KMS-11 (cell line): ENCODE data around the gene HNRNPC.

Experiments used
- H2AFZ ChIP-seq: fragments of 200-600 bp; sonication (generic); 2 replicates; pipeline ENCODE4 v1.6.1; 2016; ENCODE audit warnings: antibody characterized with exemption, mixed run types, low read depth
- H3K27ac ChIP-seq: fragments of 200-600 bp; sonication (generic); 2 replicates; pipeline ENCODE4 v1.6.1; 2016; ENCODE audit warnings: mild to moderate bottlenecking, mixed run types
- H3K27me3 ChIP-seq: fragments of 200-600 bp; sonication (generic); 2 replicates; pipeline ENCODE4 v1.6.1; 2017; ENCODE audit warnings: mild to moderate bottlenecking, low read depth, mixed run types, moderate library complexity; ENCODE audit not compliant: insufficient read depth
- H3K36me3 ChIP-seq: fragments of 200-600 bp; sonication (generic); 2 replicates; pipeline ENCODE4 v1.6.1; 2017; ENCODE audit warnings: mild to moderate bottlenecking, mixed run types; ENCODE audit not compliant: insufficient read depth
- H3K4me1 ChIP-seq: fragments of 200-600 bp; sonication (generic); 2 replicates; pipeline ENCODE4 v1.6.1; 2016; ENCODE audit warnings: mild to moderate bottlenecking, low read depth, mixed run types; ENCODE audit not compliant: poor library complexity, severe bottlenecking
- H3K4me2 ChIP-seq: fragments of 200-600 bp; sonication (generic); 2 replicates; pipeline ENCODE4 v1.7.0; 2016; ENCODE audit warnings: mild to moderate bottlenecking, mixed run types
- H3K4me3 ChIP-seq: fragments of 200-600 bp; sonication (generic); IDR thresholded peaks from 2 replicates; pipeline ENCODE4 v1.6.1; 2017; ENCODE audit warnings: low read depth, low read length, mixed read lengths; ENCODE audit not compliant: insufficient read depth
- H3K79me2 ChIP-seq: fragments of 200-600 bp; sonication (generic); 2 replicates; pipeline ENCODE4 v1.6.1; 2016; ENCODE audit warnings: low read depth, mixed run types; ENCODE audit not compliant: insufficient read depth
- H3K9ac ChIP-seq: fragments of 200-600 bp; sonication (generic); 2 replicates; pipeline ENCODE4 v1.6.1; 2016; ENCODE audit warnings: mild to moderate bottlenecking, mixed run types
- H4K20me1 ChIP-seq: fragments of 200-600 bp; sonication (generic); 2 replicates; pipeline ENCODE4 v1.6.1; 2016; ENCODE audit warnings: mild to moderate bottlenecking, mixed run types; ENCODE audit not compliant: insufficient read depth
- TF ChIP-seq, protein P1 (sequence below): fragments of 200-600 bp; sonication (generic); conservative IDR thresholded peaks from 2 replicates; pipeline ENCODE4 v1.6.1; 2017; ENCODE audit warnings: low read depth, mild to moderate bottlenecking, antibody characterized with exemption, low read length, moderate library complexity, mixed read lengths

Gene HNRNPC

DNA sequence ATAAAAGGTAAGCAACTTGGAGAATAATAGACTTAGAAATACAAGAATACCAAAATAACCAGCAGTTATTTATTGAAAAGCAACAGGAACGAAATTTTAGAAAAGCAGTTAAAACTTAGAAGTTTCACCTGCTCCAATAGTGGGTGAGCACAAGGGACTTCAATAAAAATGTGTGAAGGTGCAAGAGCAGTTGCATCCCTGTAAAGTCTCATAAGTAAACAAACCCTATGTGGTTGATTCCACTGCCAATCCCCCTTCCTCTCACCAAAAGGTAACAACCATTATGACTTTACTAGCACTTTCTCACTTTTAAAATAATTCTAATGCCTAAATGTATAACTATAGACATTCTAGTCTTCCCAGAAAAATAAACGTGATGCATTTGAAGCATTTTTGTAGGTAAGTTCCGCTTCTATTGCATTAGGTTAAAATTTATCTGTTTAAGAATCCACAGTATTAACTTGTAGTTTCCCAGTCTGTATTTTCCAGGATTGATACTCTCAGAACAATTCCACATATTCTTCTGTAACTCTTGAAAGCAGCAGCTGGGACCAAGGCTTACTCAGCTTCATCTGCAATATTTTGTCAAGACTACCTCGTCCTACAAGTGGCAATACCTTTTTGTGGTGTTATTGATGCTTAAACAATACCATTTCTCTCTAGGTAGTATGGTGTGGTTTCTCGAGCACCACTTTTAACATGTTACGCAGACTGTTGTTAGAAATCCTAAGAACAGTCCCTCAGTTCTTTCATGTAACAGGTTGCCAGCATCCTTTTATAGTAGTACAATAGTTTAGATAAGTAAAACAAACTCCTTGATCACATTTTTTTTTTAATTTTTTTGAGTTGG, 32.1 kb downstream of the HNRNPC start:
- Histone ChIP-seq H3K27ac (no peak overlapping the region; the same call in 1 of the 2 replicates), H3K36me3 (peaks cover 3% of the 10 kb centered on the region), H4K20me1 (peaks cover 84% of the 10 kb centered on the region), H3K27me3 (no peaks in the 10 kb centered on the region), H3K79me2 (peaks cover 100% of the 10 kb centered on the region), H2AFZ (no peak overlapping the region), H3K4me1 (peaks cover 38% of the 10 kb centered on the region), H3K4me2 (no peak overlapping the region), H3K4me3 (no peak overlapping the region), H3K9ac (no peak overlapping the region)
- TF ChIP-seq, protein P1, sequence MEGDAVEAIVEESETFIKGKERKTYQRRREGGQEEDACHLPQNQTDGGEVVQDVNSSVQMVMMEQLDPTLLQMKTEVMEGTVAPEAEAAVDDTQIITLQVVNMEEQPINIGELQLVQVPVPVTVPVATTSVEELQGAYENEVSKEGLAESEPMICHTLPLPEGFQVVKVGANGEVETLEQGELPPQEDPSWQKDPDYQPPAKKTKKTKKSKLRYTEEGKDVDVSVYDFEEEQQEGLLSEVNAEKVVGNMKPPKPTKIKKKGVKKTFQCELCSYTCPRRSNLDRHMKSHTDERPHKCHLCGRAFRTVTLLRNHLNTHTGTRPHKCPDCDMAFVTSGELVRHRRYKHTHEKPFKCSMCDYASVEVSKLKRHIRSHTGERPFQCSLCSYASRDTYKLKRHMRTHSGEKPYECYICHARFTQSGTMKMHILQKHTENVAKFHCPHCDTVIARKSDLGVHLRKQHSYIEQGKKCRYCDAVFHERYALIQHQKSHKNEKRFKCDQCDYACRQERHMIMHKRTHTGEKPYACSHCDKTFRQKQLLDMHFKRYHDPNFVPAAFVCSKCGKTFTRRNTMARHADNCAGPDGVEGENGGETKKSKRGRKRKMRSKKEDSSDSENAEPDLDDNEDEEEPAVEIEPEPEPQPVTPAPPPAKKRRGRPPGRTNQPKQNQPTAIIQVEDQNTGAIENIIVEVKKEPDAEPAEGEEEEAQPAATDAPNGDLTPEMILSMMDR: no peak

DNA sequence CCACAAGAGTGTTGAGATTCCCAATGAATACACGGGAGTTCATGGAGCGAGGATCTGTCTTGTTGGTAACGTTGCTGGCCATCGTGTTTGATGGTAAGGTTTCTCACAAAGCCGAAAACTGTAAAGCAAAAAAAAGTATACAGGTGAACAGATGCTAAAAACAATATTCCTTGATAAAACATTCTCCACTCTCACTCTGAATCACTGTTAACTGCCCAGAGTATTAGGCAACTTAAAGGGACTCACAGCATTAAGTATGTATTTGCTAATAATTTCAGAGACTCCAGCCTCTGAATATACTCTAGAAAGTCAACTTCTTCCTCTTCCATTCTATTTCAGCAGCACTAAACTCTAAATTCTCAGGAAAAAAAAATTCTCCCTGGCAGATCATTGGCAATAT, 35.1 kb downstream of the HNRNPC start:
- no peak overlapping the region for H3K4me2 ChIP-seq
- no peak overlapping the region for H2AFZ ChIP-seq
- H3K27ac ChIP-seq: no peak overlapping the region
- TF ChIP-seq, protein P1: no peak
- no peaks in the 10 kb centered on the region for H3K27me3 ChIP-seq
- H3K36me3 ChIP-seq: peaks cover 14% of the 10 kb centered on the region
- H3K4me1 ChIP-seq: peaks cover 35% of the 10 kb centered on the region
- H4K20me1 ChIP-seq: peaks cover 68% of the 10 kb centered on the region
- H3K4me3 ChIP-seq: no peak overlapping the region
- no peak overlapping the region for H3K9ac ChIP-seq
- peaks cover 100% of the 10 kb centered on the region for H3K79me2 ChIP-seq

DNA sequence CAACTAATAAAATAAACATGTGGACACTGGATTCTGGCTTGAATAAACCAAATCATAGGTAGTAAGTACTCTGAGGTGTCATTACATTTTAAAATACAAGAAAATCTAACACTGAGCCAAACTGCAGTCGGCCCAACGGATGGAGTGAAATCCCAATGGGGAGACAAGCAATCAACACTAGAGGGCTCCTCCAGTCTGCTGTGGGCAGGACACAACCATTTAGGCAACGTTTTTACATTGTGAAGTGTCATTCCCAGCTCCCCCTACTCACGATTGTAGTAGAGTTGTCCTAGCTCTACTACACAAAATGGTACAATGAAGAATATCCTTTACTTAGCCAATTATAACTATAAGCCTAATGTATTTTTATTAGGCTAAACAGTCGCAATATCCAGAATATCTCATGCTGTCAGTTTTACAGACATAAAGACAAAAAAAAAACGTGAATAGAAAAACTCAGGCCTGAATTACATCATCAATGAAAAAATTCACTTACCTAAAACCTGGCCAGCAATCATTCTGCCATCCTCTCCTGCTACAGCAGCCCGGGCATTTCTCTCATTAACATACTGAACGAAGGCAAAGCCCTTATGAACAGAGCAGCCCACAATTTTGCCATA, 35.7 kb downstream of the HNRNPC start:
- H2AFZ ChIP-seq: no peak overlapping the region
- H3K9ac ChIP-seq: no peak overlapping the region

DNA sequence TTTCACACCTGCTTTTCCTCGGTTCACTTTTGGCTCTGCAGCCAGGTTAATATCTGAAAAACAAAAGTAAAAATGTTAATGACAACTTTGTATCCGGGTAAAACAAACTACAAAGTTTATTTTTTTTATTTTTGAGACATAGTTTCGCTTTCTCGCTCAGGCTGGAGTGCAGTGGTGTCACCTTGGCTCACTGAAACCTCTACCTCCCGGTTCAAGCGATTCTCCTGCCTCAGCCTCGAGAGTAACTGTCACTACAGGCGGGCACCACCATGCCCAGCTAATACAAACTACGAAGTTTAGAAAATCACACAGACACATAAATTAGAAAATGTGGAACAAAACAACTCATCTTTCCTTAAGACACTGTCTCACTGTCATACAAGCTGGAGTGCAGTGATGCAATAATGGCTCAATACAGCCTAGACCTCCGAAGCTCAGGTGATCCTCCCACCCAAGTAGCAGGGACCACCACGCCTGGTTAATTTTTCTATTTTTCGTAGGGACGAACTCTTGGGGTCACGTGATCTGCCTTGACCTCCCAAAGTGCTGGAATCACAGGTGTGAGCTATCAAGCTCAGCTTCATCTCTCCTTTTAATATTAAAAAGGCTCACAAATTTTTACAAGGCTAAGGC, 38.1 kb downstream of the HNRNPC start:
- TF ChIP-seq, protein P1: no peak
- no peaks in the 10 kb centered on the region for H3K27me3 ChIP-seq
- peaks cover 20% of the 10 kb centered on the region for H3K4me1 ChIP-seq
- peaks cover 100% of the 10 kb centered on the region for H3K79me2 ChIP-seq
- no peak overlapping the region for H2AFZ ChIP-seq
- H3K4me3 ChIP-seq: no peak overlapping the region
- H3K4me2 ChIP-seq: no peak overlapping the region
- peaks cover 51% of the 10 kb centered on the region for H4K20me1 ChIP-seq
- H3K36me3 ChIP-seq: peaks cover 14% of the 10 kb centered on the region; the same call in 1 of the 2 replicates
- H3K27ac ChIP-seq: no peak overlapping the region
- no peak overlapping the region for H3K9ac ChIP-seq

More for the DNA sequence above, 35.7 kb downstream of the HNRNPC start:
- H3K27me3 ChIP-seq: no peaks in the 10 kb centered on the region
- H3K79me2 ChIP-seq: peaks cover 100% of the 10 kb centered on the region
- no peak overlapping the region for H3K4me3 ChIP-seq
- peaks cover 32% of the 10 kb centered on the region for H3K4me1 ChIP-seq
- TF ChIP-seq, protein P1: no peak
- no peak overlapping the region for H3K4me2 ChIP-seq
- peaks cover 14% of the 10 kb centered on the region; the same call in 1 of the 2 replicates for H3K36me3 ChIP-seq
- no peak overlapping the region for H3K27ac ChIP-seq
- peaks cover 63% of the 10 kb centered on the region for H4K20me1 ChIP-seq
